WERI-Rb-1 (cell line): Measurements from ENCODE around the gene ALOX12B.
A peak's percentile ranks its signal among the peaks of the same experiment; 100 is the strongest.

ENCODE experiments used
- DNase-seq: peaks from one replicate; pipeline ENCODE4 v3.0.0-alpha.2; 2020
- H3K27ac ChIP-seq: fragments of 250-450 bp; sonication (Bioruptor Pico); 2 replicates; pipeline ENCODE4 v1.5.1; 2020; ENCODE audit warnings: mild to moderate bottlenecking, moderate library complexity
- H3K27me3 ChIP-seq: fragments of 250-450 bp; sonication (Bioruptor Pico); 2 replicates; pipeline ENCODE4 v1.5.1; 2021; ENCODE audit warnings: mild to moderate bottlenecking, low read depth, moderate library complexity; ENCODE audit not compliant: insufficient read depth, severe bottlenecking
- H3K36me3 ChIP-seq: fragments of 250-450 bp; sonication (Bioruptor Pico); 2 replicates; pipeline ENCODE4 v1.5.1; 2020; ENCODE audit warnings: mild to moderate bottlenecking, moderate library complexity
- H3K4me3 ChIP-seq: 2 replicates; pipeline ENCODE4 v1.5.1; 2011; ENCODE audit warnings: low read depth, mild to moderate bottlenecking, control low read depth, low read length
- H3K9me3 ChIP-seq: fragments of 250-450 bp; sonication (Bioruptor Pico); 2 replicates; pipeline ENCODE4 v1.5.1; 2021; ENCODE audit warnings: mild to moderate bottlenecking, moderate library complexity; ENCODE audit not compliant: severe bottlenecking
- CTCF ChIP-seq: IDR thresholded peaks from 2 replicates; pipeline ENCODE4 v1.5.1; 2011; ENCODE audit warnings: low read depth, mild to moderate bottlenecking, control low read depth, inconsistent platforms, low read length

ALOX12B gene

DNA sequence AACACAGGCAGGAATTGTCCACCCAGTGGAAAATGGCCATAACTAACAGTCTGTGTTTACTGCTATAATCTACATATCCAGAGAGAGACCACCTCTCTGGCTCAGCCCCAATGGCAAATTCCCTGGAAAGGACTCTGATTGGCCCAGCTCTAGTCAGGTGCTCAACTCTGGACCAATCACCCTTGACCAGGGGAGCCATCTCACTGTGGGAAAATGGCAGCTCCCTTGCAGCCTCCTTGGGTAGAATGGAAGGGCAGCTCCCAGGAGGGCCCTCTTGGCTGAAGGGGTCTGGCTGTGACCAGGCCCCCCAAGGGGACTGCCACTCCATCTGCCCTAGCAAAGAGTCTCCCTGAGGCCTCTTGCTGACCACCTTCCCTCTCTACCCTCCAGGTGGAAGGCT lies 45.5 kb downstream of the ALOX12B start:
- no peak for DNase-seq
- Histone ChIP-seq H3K36me3 (no peaks in the 10 kb centered on the region), H3K4me3 (no peak overlapping the region), H3K27me3 (no peaks in the 10 kb centered on the region), H3K9me3 (no peaks in the 10 kb centered on the region), H3K27ac (no peak overlapping the region)
- no peak for TF ChIP-seq CTCF

DNA sequence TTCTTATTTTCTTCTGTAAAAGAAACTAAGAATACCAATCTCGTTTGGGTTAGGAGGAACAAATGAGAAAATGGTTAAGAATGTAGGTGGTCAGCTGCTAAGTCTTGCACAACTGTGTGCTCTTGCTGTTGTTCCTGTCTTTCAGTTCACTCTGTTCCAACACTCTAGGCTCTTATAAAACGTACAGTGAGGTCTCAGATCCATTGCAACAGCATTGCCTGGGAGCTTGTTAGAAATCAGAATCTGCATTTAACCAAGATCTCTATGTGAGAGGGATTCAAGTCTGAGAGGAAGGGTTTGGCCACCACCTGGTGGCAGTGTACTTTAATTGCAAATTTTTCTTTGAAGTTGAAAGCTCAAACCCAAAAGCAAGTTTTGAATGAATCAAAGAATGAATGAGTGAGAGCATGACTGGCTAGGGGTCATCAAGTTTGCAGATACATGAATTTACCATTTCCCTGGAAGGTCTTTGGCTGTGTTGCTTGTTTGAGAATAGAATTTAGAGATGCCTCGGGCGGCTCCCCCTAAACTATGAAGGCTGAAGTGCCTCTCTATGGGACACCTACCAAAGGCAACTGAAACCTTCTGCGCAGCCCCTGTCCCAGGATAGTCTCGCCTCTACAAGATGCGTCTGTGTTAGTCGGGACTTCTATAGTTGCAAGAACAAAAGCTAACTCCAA lies 46.1 kb downstream of the ALOX12B start:
- H3K27me3 ChIP-seq: no peaks in the 10 kb centered on the region
- no peak overlapping the region for H3K4me3 ChIP-seq
- no peaks in the 10 kb centered on the region for H3K9me3 ChIP-seq
- no peak overlapping the region for H3K27ac ChIP-seq
- peak; percentile 67 for TF ChIP-seq CTCF
- H3K36me3 ChIP-seq: no peaks in the 10 kb centered on the region
- DNase-seq: peak; percentile 53

- DNase-seq: no peak
- Histone ChIP-seq H3K27ac (no peak overlapping the region), H3K9me3 (no peaks in the 10 kb centered on the region), H3K4me3 (no peak overlapping the region), H3K27me3 (no peaks in the 10 kb centered on the region), H3K36me3 (no peaks in the 10 kb centered on the region)
- no peak for TF ChIP-seq CTCF
These were observed 47.8 kb downstream of the ALOX12B start for GRCh38 chr17:8039611-8040168.

- Histone ChIP-seq H3K9me3 (no peaks in the 10 kb centered on the region), H3K36me3 (no peaks in the 10 kb centered on the region), H3K27me3 (no peaks in the 10 kb centered on the region), H3K27ac (no peak within 1 kb of the TSS), H3K4me3 (no peak within 1 kb of the TSS)
- TF ChIP-seq CTCF: no peak
- no peak for DNase-seq
These were observed 48.4 kb downstream of the ALOX12B start, which contains the start of gene ALOX15B for GRCh38 chr17:8038954-8039610. TSS of gene ALOX15B (plus strand) at chr17:8039059. CDS start at chr17:8039156, 97 bp downstream.

DNA sequence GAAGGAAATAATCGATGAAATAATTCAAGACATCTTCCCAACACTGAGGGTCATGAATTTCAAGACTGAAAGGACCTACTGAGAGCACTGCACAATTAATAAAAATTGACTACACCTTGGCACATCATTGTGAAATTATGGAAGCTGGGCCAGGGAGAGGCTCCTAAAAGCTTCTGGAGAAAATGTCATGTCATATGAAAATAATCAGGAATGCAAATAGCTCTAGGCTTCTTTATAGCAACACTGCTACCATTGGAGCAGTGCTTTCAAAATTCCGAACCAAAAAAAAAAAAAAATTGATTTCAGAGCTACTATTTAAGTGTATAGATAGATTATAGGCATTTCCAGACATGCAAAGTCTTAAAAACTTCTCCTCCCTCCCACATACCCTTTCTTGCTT lies 55.1 kb downstream of the ALOX12B start:
- no peak for TF ChIP-seq CTCF
- peaks cover 4% of the 10 kb centered on the region for H3K27me3 ChIP-seq
- no peak for DNase-seq
- H3K9me3 ChIP-seq: no peaks in the 10 kb centered on the region
- H3K4me3 ChIP-seq: no peak overlapping the region
- H3K36me3 ChIP-seq: no peaks in the 10 kb centered on the region
- no peak overlapping the region for H3K27ac ChIP-seq
